SK-N-SH (cell line): ENCODE data around the gene KREMEN2. TPM values are rescaled to one million over a fixed set of nuclear protein-coding genes. Genes with fewer than 3 reads are reported as not detected.

Source experiments
- CTCF ChIA-PET: fragments of 300-600, 350-600 bp; formaldehyde crosslinking; extraction: SDS; loops from one replicate; lab custom pipeline; 2021; lab: Yijun Ruan, JAX
- POLR2A ChIA-PET: fragments of 350-600 bp; sonication (Branson Sonifier 250); formaldehyde crosslinking; extraction: SDS; loops from one replicate; lab custom pipeline; 2020; ENCODE audit warnings: antibody characterized with exemption, inconsistent platforms; lab: Yijun Ruan, JAX
- DNase-seq: peaks from one replicate; pipeline ENCODE4 v3.0.0; 2012
- H2AFZ ChIP-seq: fragments of 200-600 bp; sonication (generic); 2 replicates; pipeline ENCODE4 v1.8.1; 2016; ENCODE audit warnings: antibody characterized with exemption, mild to moderate bottlenecking, low read depth
- H3F3A ChIP-seq: fragments of 200-600 bp; sonication (generic); replicated peaks from 2 replicates; pipeline ENCODE3; 2016; ENCODE audit warnings: antibody characterized with exemption, mild to moderate bottlenecking; ENCODE audit not compliant: insufficient read depth
- H3K27ac ChIP-seq, 2 experiments: fragments of 200-500 bp in 1 of 2; fragments of 200-600 bp in 1 of 2; sonication (Bioruptor generic) in 1 of 2; sonication (generic), shearing (Covaris generic) in 1 of 2; 2 replicates each; pipeline versions ENCODE4 v1.5.1 to v1.6.1; 2014 to 2016; ENCODE audit warnings: low read depth in 2 of 2, inconsistent platforms in 1 of 2, low read length in 1 of 2, mild to moderate bottlenecking in 1 of 2, mixed read lengths in 1 of 2
- H3K27me3 ChIP-seq: fragments of 200-600 bp; sonication (generic), shearing (Covaris generic); 2 replicates; pipeline ENCODE4 v1.6.1; 2016; ENCODE audit warnings: mixed run types; ENCODE audit not compliant: insufficient read depth
- H3K36me3 ChIP-seq, 2 experiments: fragments of 200-500 bp in 1 of 2; fragments of 200-600 bp in 1 of 2; sonication (Bioruptor generic) in 1 of 2; sonication (generic) in 1 of 2; replicated peaks in 1 of 2; 2 replicates each; pipeline versions ENCODE3 to v1.5.1; 2014 to 2016; ENCODE audit warnings: low read length in 1 of 2, mild to moderate bottlenecking in 1 of 2; ENCODE audit not compliant: insufficient read depth in 2 of 2, control insufficient read depth in 1 of 2
- H3K4me1 ChIP-seq, 2 experiments: fragments of 200-500 bp in 1 of 2; fragments of 200-600 bp in 1 of 2; sonication (Bioruptor generic) in 1 of 2; sonication (generic), shearing (Covaris generic) in 1 of 2; 2 replicates each; pipeline versions ENCODE4 v1.5.1 to v1.6.1; 2014 to 2016; ENCODE audit warnings: low read depth in 1 of 2, low read length in 1 of 2, mixed run types in 1 of 2; ENCODE audit not compliant: insufficient read depth in 2 of 2, control insufficient read depth in 1 of 2
- H3K4me2 ChIP-seq: fragments of 200-600 bp; sonication (generic), shearing (Covaris generic); 2 replicates; pipeline ENCODE4 v1.6.1; 2017; ENCODE audit warnings: mixed run types
- H3K4me3 ChIP-seq, 2 experiments: fragments of 200-500 bp in 1 of 2; fragments of 200-600 bp in 1 of 2; sonication (Bioruptor generic) in 1 of 2; sonication (generic), shearing (Covaris generic) in 1 of 2; 2 replicates each; pipeline versions ENCODE4 v1.5.1 to v1.8.1; 2014 to 2016; ENCODE audit warnings: low read depth in 2 of 2, inconsistent platforms in 1 of 2, low read length in 1 of 2, mild to moderate bottlenecking in 1 of 2, mixed read lengths in 1 of 2, moderate library complexity in 1 of 2
- H3K79me2 ChIP-seq: fragments of 200-600 bp; sonication (generic); 2 replicates; pipeline ENCODE4 v1.8.1; 2017; ENCODE audit warnings: mild to moderate bottlenecking; ENCODE audit not compliant: insufficient read depth
- H3K9ac ChIP-seq: fragments of 200-600 bp; sonication (generic); 2 replicates; pipeline ENCODE4 v1.6.1; 2017; ENCODE audit warnings: mixed run types
- H3K9me2 ChIP-seq: fragments of 200-600 bp; sonication (generic); 2 replicates; pipeline ENCODE4 v1.6.1; 2017; ENCODE audit warnings: mixed run types
- H3K9me3 ChIP-seq: fragments of 200-600 bp; sonication (generic); 2 replicates; pipeline ENCODE4 v1.6.1; 2017; ENCODE audit warnings: mixed run types, mild to moderate bottlenecking, moderate library complexity
- H4K20me1 ChIP-seq: fragments of 200-600 bp; sonication (generic); 2 replicates; pipeline ENCODE4 v1.6.1; 2017; ENCODE audit warnings: mild to moderate bottlenecking, mixed run types; ENCODE audit not compliant: insufficient read depth
- CHD2 ChIP-seq: fragments of 150-350 bp; IDR thresholded peaks from 2 replicates; pipeline ENCODE4 v1.6.1; 2018; ENCODE audit warnings: low read length; ENCODE audit not compliant: partially characterized antibody
- ELF1 ChIP-seq: IDR thresholded peaks from 2 replicates; pipeline ENCODE4 v1.4.0; 2012
- EP300 ChIP-seq, 2 experiments: IDR thresholded peaks; 2 replicates each; pipeline versions ENCODE4 v1.4.0 to v1.6.1; 2012; ENCODE audit warnings: borderline replicate concordance in 1 of 2, low read depth in 1 of 2, low read length in 1 of 2
- EZH2phosphoT487 ChIP-seq: fragments of 200-600 bp; sonication (generic); IDR thresholded peaks from 2 replicates; pipeline ENCODE4 v1.6.1; 2017; ENCODE audit warnings: low read depth, mixed run types, mild to moderate bottlenecking, antibody characterized with exemption, moderate library complexity, borderline replicate concordance
- FOXM1 ChIP-seq: IDR thresholded peaks from 2 replicates; pipeline ENCODE4 v1.4.0; 2012; ENCODE audit warnings: low read depth, mild to moderate bottlenecking
- MAX ChIP-seq: IDR thresholded peaks from 2 replicates; pipeline ENCODE4 v1.4.0; 2012; ENCODE audit warnings: low read depth
- MEF2A ChIP-seq: IDR thresholded peaks from 2 replicates; pipeline ENCODE4 v1.4.0; 2012; ENCODE audit warnings: low read depth, borderline replicate concordance
- MXI1 ChIP-seq: IDR thresholded peaks from 2 replicates; pipeline ENCODE4 v1.6.1; 2012; ENCODE audit warnings: mild to moderate bottlenecking, low read depth, low read length, improper control_type of control experiment
- NFIC ChIP-seq: IDR thresholded peaks from 2 replicates; pipeline ENCODE4 v1.4.0; 2012; ENCODE audit warnings: borderline replicate concordance
- NRF1 ChIP-seq: IDR thresholded peaks from 2 replicates; pipeline ENCODE4 v1.6.1; 2012; ENCODE audit warnings: low read depth, mild to moderate bottlenecking, low read length
- RCOR1 ChIP-seq: fragments of 150-350 bp; IDR thresholded peaks from 2 replicates; pipeline ENCODE4 v1.6.1; 2017; ENCODE audit warnings: antibody characterized with exemption, low read length
- RFX5 ChIP-seq: IDR thresholded peaks from 2 replicates; pipeline ENCODE4 v1.6.1; 2012; ENCODE audit warnings: mild to moderate bottlenecking, improper control_type of control experiment, low read length
- RXRA ChIP-seq: IDR thresholded peaks from 2 replicates; pipeline ENCODE4 v1.4.0; 2012; ENCODE audit warnings: low read depth, mild to moderate bottlenecking, borderline replicate concordance
- YY1 ChIP-seq: IDR thresholded peaks from 2 replicates; pipeline ENCODE4 v1.4.0; 2012; ENCODE audit warnings: low read depth, mild to moderate bottlenecking
- WGBS: methylation state at CpG from one replicate; pipeline ENCODE4 v1.1.6; 2017; ENCODE audit warnings: low lambda C conversion rate; 5-methylcytosine and 5-hydroxymethylcytosine counted together
- polyA plus RNA-seq, 3 experiments: library from polyadenylated mRNA; depleted of rRNA; stranded (reverse); fragments of >200 nt; gene quantifications; 2 replicates each; pipeline ENCODE4 v1.2.3, GENCODE V29; 2012
- TF ChIP-seq, protein P1 (sequence below): IDR thresholded peaks from 2 replicates; pipeline ENCODE4 v1.4.0; 2012; ENCODE audit warnings: low read depth, borderline replicate concordance
- TF ChIP-seq, protein P2 (sequence below): IDR thresholded peaks from 2 replicates; pipeline ENCODE4; 2012

Gene KREMEN2
- polyA plus RNA-seq, 1 of the 3 experiments (the other 2 are of a cell fraction), result 0.77 TPM

- Histone ChIP-seq H3K4me1 (peaks cover 0 to 5% of the 10 kb centered on the region in 2 experiments; a peak in 1 of 4 replicates), H4K20me1 (no peaks in the 10 kb centered on the region), H3F3A (peaks cover 5% of the 10 kb centered on the region), H2AFZ (no peak overlapping the region), H3K4me3 (no peak overlapping the region), H3K9ac (no peak overlapping the region), H3K4me2 (no peak overlapping the region), H3K79me2 (peaks cover 10% of the 10 kb centered on the region; the same call in 1 of the 2 replicates), H3K27ac (no peak overlapping the region), H3K27me3 (no peaks in the 10 kb centered on the region), H3K36me3 (peaks cover 10 to 16% of the 10 kb centered on the region in 2 experiments), H3K9me2 (no peaks in the 10 kb centered on the region), H3K9me3 (no peaks in the 10 kb centered on the region)
- TF ChIP-seq NFIC, result no peak
- no peak for DNase-seq
- 76% methylated on average over 9 of the region's 9 CpGs for WGBS
- POLR2A ChIA-PET, result no interaction called here
- CTCF ChIA-PET, result interaction anchor here (0.5 to 3.6 kb wide), 35 partner anchors 10 to 210 kb away, joined by 3 to 54 read pairs (median 6); partner anchors contain the start of genes FLYWCH1, FLYWCH2, PAQR4 and PRSS27
Observed at GRCh38 chr16:2925951-2926649, 38.0 kb upstream of the KREMEN2 start.

GRCh38 chr16:2926650-2926999 lies 37.5 kb upstream of the KREMEN2 start:
- no peaks in the 10 kb centered on the region for H4K20me1 ChIP-seq
- no peak overlapping the region for H3K9ac ChIP-seq
- ChIA-PET POLR2A (no interaction called here), CTCF (interaction anchor here (0.5 to 3.6 kb wide), 41 partner anchors 10 to 412 kb away, joined by 3 to 54 read pairs (median 5); partner anchors contain the start of genes FLYWCH1, FLYWCH2, PAQR4 and PRSS27)
- 88% methylated on average over 5 of the region's 5 CpGs for WGBS
- H3K79me2 ChIP-seq, result peaks cover 9% of the 10 kb centered on the region; the same call in 1 of the 2 replicates
- peak overlapping the region in 1 of 2 experiments; percentile 37; a peak in 1 of 4 replicates for H3K4me3 ChIP-seq
- peaks cover 0 to 5% of the 10 kb centered on the region in 2 experiments; a peak in 1 of 4 replicates for H3K4me1 ChIP-seq
- no peak for DNase-seq
- H3K27me3 ChIP-seq, result no peaks in the 10 kb centered on the region
- H3K9me2 ChIP-seq, result no peaks in the 10 kb centered on the region
- H3K4me2 ChIP-seq, result no peak overlapping the region; the same call in 1 of the 2 replicates
- TF ChIP-seq RFX5 (no peak), RXRA (no peak), RCOR1 (no peak), EP300 (IDR thresholded peaks at IDR 0.05; ENCODE audit: borderline replicate concordance in 1 of 2, low read depth in 1 of 2, low read length in 1 of 2) (no peak), EZH2phosphoT487 (no peak), MXI1 (no peak), YY1 (no peak), NFIC (no peak), NRF1 (no peak), ELF1 (no peak), FOXM1 (no peak), MAX (no peak), MEF2A (no peak), CHD2 (no peak)
- TF ChIP-seq, protein P1, sequence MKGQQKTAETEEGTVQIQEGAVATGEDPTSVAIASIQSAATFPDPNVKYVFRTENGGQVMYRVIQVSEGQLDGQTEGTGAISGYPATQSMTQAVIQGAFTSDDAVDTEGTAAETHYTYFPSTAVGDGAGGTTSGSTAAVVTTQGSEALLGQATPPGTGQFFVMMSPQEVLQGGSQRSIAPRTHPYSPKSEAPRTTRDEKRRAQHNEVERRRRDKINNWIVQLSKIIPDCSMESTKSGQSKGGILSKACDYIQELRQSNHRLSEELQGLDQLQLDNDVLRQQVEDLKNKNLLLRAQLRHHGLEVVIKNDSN, result no peak
- TF ChIP-seq, protein P2, sequence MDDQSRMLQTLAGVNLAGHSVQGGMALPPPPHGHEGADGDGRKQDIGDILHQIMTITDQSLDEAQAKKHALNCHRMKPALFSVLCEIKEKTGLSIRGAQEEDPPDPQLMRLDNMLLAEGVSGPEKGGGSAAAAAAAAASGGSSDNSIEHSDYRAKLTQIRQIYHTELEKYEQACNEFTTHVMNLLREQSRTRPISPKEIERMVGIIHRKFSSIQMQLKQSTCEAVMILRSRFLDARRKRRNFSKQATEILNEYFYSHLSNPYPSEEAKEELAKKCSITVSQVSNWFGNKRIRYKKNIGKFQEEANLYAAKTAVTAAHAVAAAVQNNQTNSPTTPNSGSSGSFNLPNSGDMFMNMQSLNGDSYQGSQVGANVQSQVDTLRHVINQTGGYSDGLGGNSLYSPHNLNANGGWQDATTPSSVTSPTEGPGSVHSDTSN, result no peak
- H2AFZ ChIP-seq, result no peak overlapping the region
- H3K9me3 ChIP-seq, result no peaks in the 10 kb centered on the region
- peaks cover 7 to 16% of the 10 kb centered on the region in 2 experiments for H3K36me3 ChIP-seq
- no peak overlapping the region for H3K27ac ChIP-seq
- peaks cover 5% of the 10 kb centered on the region for H3F3A ChIP-seq
